A375 (cell line): ENCODE measurements around the gene SNX11. TPM values are rescaled to one million over a fixed set of nuclear protein-coding genes. Genes with fewer than 3 reads are reported as not detected.

Experiments
- small RNA-seq: library from RNA; depleted of rRNA; stranded (forward); fragments of <200 nt; gene quantifications from one replicate; pipeline ENCODE3, GENCODE V24; 2014
- total RNA-seq: library from RNA; depleted of rRNA; stranded (reverse); fragments of >200 nt; shearing (Covaris generic); gene quantifications from 2 replicates; pipeline ENCODE4 v1.2.3, GENCODE V29; 2014; rRNA removed

Gene SNX11
- 14.0 and 14.2 TPM in 2 replicates for total RNA-seq

GRCh38 chr17:48107137-48108055 lies at the start of gene SNX11:
Gene SNX11, plus strand, starts transcription at chr17:48107766. Its CDS starts 4,278 bp downstream, at chr17:48112044.

GRCh38 chr17:48101012-48101720 lies 6.4 kb upstream of the SNX11 start, which contains the start of gene CBX1:
Gene CBX1, minus strand, starts transcription at chr17:48101478. Its CDS starts 24,474 bp downstream, at chr17:48077004.

Small RNA genes within 50 kb of the gene (small RNA-seq; reads per million reads assigned to genes)
- gene AC004477.2 (not detected), gene MIR1203 (not detected), gene RNU6-1201P (not detected)

Other genes with a start within 250 kb of the SNX11 start
- 4.0 and 5.4 TPM in 2 replicates for gene SP2, start 211.5 kb upstream of the SNX11 start, total RNA-seq
- 25.3 and 32.4 TPM in 2 replicates for gene PNPO, start 166.2 kb upstream of the SNX11 start, total RNA-seq
- not detected in 2 replicates for gene PRR15L, start 149.9 kb upstream of the SNX11 start, total RNA-seq
- gene CDK5RAP3, start 136.7 kb upstream of the SNX11 start, total RNA-seq: 127 TPM in 2 replicates
- 24.2 and 30.2 TPM in 2 replicates for gene COPZ2, start 70.0 kb upstream of the SNX11 start, total RNA-seq
- 70.7 and 79.1 TPM in 2 replicates for gene NFE2L1, start 59.4 kb upstream of the SNX11 start, total RNA-seq
- gene CBX1, start 6.3 kb upstream of the SNX11 start, total RNA-seq: 48.1 and 48.6 TPM in 2 replicates